SK-N-SH treated with all-trans-retinoic acid at 6 μM for 48 hours (cell line): ENCODE results near the gene PRKAB1.

Experiments used
- RARB ChIP-seq: fragments of 250-450 bp; sonication (Bioruptor Pico); IDR thresholded peaks from 2 replicates; pipeline ENCODE4 v1.8.0; 2021; ENCODE audit warnings: mild to moderate bottlenecking, moderate library complexity
- ZFP3 ChIP-seq: fragments of 250-450 bp; sonication (Bioruptor Pico); IDR thresholded peaks from 2 replicates; pipeline ENCODE4 v1.5.0; 2020; ENCODE audit warnings: mild to moderate bottlenecking, moderate library complexity
- ZFP30 ChIP-seq: fragments of 450-650 bp; formaldehyde crosslinking; IDR thresholded peaks from 2 replicates; pipeline ENCODE4 v1.5.0; 2022; ENCODE audit warnings: mild to moderate bottlenecking, moderate library complexity
- ZNF70 ChIP-seq: fragments of 450-650 bp; formaldehyde crosslinking; IDR thresholded peaks from 2 replicates; pipeline ENCODE4 v1.5.0; 2020; ENCODE audit warnings: mild to moderate bottlenecking, moderate library complexity
- TF ChIP-seq, protein P1 (sequence below): fragments of 250-450 bp; sonication (Bioruptor Pico); IDR thresholded peaks from 2 replicates; pipeline ENCODE4 v1.8.0; 2021; ENCODE audit warnings: low read depth, mild to moderate bottlenecking, moderate library complexity, borderline replicate concordance
- TF ChIP-seq, protein P2 (sequence below): fragments of 250-450 bp; sonication (Bioruptor Pico); IDR thresholded peaks from 2 replicates; pipeline ENCODE4 v1.5.1; 2020; ENCODE audit warnings: low read depth, mild to moderate bottlenecking, moderate library complexity
- TF ChIP-seq, protein P3 (sequence below): fragments of 250-450 bp; sonication (Bioruptor Pico); IDR thresholded peaks from 2 replicates; pipeline ENCODE4 v1.5.0; 2020; ENCODE audit warnings: mild to moderate bottlenecking, moderate library complexity
- TF ChIP-seq, protein P4 (sequence below): fragments of 250-450 bp; sonication (Bioruptor Pico); IDR thresholded peaks from 2 replicates; pipeline ENCODE4 v1.8.0; 2020; ENCODE audit warnings: mild to moderate bottlenecking, moderate library complexity, borderline replicate concordance
- TF ChIP-seq, protein P5 (sequence below): fragments of 250-450 bp; sonication (Bioruptor Pico); IDR thresholded peaks from 2 replicates; pipeline ENCODE4 v1.5.1; 2021; ENCODE audit warnings: mild to moderate bottlenecking, moderate library complexity

DNA sequence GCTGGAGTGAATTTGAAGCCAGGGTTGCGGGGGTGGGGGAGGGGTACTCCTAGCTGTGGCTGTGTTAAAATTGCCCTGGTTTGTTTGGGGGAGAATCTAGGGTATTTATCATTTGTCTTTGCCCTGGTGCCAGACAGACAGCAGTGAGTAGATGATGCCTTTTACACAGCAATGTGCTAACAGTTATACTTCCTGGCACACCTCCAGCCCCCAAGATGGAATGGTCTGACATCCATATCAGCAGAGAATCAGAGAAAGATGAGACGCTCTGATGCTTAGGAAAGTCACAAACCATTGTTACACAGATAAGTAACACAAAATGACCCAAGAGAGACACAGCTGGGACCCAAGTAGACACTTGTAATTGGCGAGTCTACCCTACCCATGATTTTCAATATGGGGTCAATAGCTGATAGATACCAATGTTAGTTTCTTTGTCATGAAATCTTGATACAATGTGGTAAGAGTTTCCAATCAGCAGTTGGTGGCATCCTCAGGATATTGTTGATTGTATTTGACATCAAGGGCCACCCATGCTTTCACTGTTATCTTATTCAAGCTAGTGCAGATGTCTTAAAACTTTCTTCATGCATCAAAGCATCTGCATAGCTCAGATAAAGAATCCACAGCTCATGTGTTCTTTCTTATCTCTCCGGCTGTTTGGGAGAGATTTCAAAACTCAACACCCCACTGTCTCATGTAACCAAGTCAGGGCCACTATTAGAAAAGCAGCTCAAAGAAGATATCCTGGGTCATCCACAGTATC is 2.6 kb upstream of the PRKAB1 start:
- TF ChIP-seq, protein P1, sequence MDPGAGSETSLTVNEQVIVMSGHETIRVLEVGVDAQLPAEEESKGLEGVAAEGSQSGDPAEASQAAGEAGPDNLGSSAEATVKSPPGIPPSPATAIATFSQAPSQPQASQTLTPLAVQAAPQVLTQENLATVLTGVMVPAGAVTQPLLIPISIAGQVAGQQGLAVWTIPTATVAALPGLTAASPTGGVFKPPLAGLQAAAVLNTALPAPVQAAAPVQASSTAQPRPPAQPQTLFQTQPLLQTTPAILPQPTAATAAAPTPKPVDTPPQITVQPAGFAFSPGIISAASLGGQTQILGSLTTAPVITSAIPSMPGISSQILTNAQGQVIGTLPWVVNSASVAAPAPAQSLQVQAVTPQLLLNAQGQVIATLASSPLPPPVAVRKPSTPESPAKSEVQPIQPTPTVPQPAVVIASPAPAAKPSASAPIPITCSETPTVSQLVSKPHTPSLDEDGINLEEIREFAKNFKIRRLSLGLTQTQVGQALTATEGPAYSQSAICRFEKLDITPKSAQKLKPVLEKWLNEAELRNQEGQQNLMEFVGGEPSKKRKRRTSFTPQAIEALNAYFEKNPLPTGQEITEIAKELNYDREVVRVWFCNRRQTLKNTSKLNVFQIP (CRISPR knock-in tag): no peak
- TF ChIP-seq, protein P2, sequence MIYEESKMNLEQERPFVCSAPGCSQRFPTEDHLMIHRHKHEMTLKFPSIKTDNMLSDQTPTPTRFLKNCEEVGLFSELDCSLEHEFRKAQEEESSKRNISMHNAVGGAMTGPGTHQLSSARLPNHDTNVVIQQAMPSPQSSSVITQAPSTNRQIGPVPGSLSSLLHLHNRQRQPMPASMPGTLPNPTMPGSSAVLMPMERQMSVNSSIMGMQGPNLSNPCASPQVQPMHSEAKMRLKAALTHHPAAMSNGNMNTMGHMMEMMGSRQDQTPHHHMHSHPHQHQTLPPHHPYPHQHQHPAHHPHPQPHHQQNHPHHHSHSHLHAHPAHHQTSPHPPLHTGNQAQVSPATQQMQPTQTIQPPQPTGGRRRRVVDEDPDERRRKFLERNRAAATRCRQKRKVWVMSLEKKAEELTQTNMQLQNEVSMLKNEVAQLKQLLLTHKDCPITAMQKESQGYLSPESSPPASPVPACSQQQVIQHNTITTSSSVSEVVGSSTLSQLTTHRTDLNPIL: no peak
- TF ChIP-seq ZNF70 (CRISPR knock-in tag) (no peak), ZFP30 (CRISPR knock-in tag) (no peak), RARB (CRISPR knock-in tag) (no peak), ZFP3 (no peak)
- TF ChIP-seq, protein P3, sequence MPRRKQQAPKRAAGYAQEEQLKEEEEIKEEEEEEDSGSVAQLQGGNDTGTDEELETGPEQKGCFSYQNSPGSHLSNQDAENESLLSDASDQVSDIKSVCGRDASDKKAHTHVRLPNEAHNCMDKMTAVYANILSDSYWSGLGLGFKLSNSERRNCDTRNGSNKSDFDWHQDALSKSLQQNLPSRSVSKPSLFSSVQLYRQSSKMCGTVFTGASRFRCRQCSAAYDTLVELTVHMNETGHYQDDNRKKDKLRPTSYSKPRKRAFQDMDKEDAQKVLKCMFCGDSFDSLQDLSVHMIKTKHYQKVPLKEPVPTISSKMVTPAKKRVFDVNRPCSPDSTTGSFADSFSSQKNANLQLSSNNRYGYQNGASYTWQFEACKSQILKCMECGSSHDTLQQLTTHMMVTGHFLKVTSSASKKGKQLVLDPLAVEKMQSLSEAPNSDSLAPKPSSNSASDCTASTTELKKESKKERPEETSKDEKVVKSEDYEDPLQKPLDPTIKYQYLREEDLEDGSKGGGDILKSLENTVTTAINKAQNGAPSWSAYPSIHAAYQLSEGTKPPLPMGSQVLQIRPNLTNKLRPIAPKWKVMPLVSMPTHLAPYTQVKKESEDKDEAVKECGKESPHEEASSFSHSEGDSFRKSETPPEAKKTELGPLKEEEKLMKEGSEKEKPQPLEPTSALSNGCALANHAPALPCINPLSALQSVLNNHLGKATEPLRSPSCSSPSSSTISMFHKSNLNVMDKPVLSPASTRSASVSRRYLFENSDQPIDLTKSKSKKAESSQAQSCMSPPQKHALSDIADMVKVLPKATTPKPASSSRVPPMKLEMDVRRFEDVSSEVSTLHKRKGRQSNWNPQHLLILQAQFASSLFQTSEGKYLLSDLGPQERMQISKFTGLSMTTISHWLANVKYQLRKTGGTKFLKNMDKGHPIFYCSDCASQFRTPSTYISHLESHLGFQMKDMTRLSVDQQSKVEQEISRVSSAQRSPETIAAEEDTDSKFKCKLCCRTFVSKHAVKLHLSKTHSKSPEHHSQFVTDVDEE (CRISPR knock-in tag): no peak
- TF ChIP-seq, protein P4, sequence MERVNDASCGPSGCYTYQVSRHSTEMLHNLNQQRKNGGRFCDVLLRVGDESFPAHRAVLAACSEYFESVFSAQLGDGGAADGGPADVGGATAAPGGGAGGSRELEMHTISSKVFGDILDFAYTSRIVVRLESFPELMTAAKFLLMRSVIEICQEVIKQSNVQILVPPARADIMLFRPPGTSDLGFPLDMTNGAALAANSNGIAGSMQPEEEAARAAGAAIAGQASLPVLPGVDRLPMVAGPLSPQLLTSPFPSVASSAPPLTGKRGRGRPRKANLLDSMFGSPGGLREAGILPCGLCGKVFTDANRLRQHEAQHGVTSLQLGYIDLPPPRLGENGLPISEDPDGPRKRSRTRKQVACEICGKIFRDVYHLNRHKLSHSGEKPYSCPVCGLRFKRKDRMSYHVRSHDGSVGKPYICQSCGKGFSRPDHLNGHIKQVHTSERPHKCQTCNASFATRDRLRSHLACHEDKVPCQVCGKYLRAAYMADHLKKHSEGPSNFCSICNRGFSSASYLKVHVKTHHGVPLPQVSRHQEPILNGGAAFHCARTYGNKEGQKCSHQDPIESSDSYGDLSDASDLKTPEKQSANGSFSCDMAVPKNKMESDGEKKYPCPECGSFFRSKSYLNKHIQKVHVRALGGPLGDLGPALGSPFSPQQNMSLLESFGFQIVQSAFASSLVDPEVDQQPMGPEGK (CRISPR knock-in tag): no peak
- TF ChIP-seq, protein P5, sequence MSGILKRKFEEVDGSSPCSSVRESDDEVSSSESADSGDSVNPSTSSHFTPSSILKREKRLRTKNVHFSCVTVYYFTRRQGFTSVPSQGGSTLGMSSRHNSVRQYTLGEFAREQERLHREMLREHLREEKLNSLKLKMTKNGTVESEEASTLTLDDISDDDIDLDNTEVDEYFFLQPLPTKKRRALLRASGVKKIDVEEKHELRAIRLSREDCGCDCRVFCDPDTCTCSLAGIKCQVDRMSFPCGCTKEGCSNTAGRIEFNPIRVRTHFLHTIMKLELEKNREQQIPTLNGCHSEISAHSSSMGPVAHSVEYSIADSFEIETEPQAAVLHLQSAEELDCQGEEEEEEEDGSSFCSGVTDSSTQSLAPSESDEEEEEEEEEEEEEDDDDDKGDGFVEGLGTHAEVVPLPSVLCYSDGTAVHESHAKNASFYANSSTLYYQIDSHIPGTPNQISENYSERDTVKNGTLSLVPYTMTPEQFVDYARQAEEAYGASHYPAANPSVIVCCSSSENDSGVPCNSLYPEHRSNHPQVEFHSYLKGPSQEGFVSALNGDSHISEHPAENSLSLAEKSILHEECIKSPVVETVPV (CRISPR knock-in tag): no peak
